ENCODE results near the gene RUSC1. TPM values are rescaled to one million over a fixed set of nuclear protein-coding genes. Genes with fewer than 3 reads are reported as not detected.

RUSC1 gene
- total RNA-seq, result 100 to 1,000 TPM in 1 of 2 donors, 10 to 100 TPM in 1; 68.4 to 113 TPM

DNA sequence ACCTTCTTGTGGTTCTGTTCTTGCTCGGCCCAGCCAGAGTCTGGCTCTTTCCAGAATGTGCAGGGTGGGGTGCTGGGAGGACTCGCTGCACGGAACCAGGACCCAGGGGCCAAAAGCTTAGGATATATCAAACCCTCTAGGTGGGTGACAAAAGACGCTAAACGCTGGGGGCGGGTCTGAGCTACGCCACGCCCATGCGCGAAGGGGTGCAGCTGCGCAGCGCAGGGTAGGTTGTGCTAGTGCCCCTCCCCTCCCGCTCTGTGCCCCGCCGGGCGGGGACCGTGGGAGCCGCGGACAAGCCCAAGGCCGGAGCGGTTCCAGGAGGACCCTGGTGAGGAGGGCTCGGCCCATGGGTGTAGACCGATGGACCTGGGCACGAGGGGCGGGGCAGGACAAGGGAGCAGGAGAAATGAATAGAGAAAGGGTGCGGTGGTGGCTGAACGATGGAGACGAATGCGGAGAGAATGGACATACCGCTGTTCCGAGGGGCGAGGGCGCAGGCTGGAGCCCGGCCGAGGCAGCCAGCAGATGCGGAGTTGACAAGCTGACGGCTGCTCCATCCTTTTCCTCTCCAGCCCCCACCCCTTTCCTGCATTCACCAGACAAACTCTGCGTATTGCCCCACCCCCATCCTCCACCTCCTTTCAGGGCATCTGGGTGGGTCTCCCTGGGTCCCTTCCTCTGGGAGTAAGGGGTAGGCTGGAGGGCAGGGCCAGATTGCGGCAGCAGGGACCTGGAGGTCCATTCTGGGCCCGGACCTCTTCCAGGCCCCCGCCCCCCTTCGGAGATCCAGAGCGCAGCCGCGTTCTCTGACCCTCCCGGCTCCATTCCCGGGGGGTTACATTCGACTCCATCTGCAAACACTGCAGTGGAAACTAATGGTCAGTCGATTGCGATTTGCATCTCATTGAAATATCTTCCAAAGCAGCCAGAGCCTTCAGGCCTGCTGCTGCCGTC, at the start of gene RUSC1:
TSS of gene RUSC1 (plus strand) at position 234 of the 957 bp plus-strand sequence. CDS start 880 bp downstream, outside the sequence.
- intact Hi-C loops (cut with DNase I), result loop anchor here (5.0 kb wide), 2 partner anchors 44 to 69 kb away; partner anchors contain the start of gene HCN3
- Histone ChIP-seq H3K4me1 (peaks cover 20% of the 10 kb centered on the region), H3K9ac (ENCODE audit: low read depth in 2 of 2, low read length in 2 of 2) (peak within 1 kb of the TSS; percentile 66 to 71)

GRCh38 chr1:155272466-155273342, 48.0 kb upstream of the RUSC1 start:
- no peak for DNase-seq
- Histone ChIP-seq H3K36me3 (peaks cover 16% of the 10 kb centered on the region), H3K9me3 (no peaks in the 10 kb centered on the region), H3K4me1 (no peaks in the 10 kb centered on the region), H3K9ac (ENCODE audit: low read depth in 2 of 2, low read length in 2 of 2) (peak overlapping the region; percentile 41 to 70), H3K27ac (peak overlapping the region; percentile 93), H3K27me3 (no peaks in the 10 kb centered on the region), H3K4me3 (peak overlapping the region; percentile 57)
- TF ChIP-seq, protein P1, sequence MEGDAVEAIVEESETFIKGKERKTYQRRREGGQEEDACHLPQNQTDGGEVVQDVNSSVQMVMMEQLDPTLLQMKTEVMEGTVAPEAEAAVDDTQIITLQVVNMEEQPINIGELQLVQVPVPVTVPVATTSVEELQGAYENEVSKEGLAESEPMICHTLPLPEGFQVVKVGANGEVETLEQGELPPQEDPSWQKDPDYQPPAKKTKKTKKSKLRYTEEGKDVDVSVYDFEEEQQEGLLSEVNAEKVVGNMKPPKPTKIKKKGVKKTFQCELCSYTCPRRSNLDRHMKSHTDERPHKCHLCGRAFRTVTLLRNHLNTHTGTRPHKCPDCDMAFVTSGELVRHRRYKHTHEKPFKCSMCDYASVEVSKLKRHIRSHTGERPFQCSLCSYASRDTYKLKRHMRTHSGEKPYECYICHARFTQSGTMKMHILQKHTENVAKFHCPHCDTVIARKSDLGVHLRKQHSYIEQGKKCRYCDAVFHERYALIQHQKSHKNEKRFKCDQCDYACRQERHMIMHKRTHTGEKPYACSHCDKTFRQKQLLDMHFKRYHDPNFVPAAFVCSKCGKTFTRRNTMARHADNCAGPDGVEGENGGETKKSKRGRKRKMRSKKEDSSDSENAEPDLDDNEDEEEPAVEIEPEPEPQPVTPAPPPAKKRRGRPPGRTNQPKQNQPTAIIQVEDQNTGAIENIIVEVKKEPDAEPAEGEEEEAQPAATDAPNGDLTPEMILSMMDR (IDR thresholded peaks at IDR 0.05), result no peak
- intact Hi-C loops (cut with DNase I), result no loop called here

More for the DNA sequence above, at the start of gene RUSC1:
- Histone ChIP-seq H3K27ac (peak within 1 kb of the TSS; percentile 96), H3K27me3 (no peaks in the 10 kb centered on the region), H3K9me3 (no peaks in the 10 kb centered on the region), H3K4me3 (peak within 1 kb of the TSS; percentile 83), H3K36me3 (no peaks in the 10 kb centered on the region)
- TF ChIP-seq, protein P1 (IDR thresholded peaks at IDR 0.05), result no peak
- DNase-seq, result peak; percentile 92

- Histone ChIP-seq H3K9ac (ENCODE audit: low read depth in 2 of 2, low read length in 2 of 2) (peak within 1 kb of the TSS; percentile 70 to 91), H3K4me1 (no peaks in the 10 kb centered on the region), H3K9me3 (no peaks in the 10 kb centered on the region), H3K27ac (peak within 1 kb of the TSS; percentile 93), H3K4me3 (peak within 1 kb of the TSS; percentile 57), H3K36me3 (peaks cover 8% of the 10 kb centered on the region), H3K27me3 (no peaks in the 10 kb centered on the region)
- intact Hi-C loops (cut with DNase I), result no loop called here
- TF ChIP-seq, protein P1 (IDR thresholded peaks at IDR 0.05), result no peak
- peak; percentile 97 for DNase-seq
These were observed 47.1 kb upstream of the RUSC1 start, which contains the start of gene CLK2 for GRCh38 chr1:155273343-155274245. Gene CLK2, minus strand, starts transcription at chr1:155273504. Its CDS starts 2,527 bp downstream, at chr1:155270977.

- DNase-seq, result peak; percentile 99
- TF ChIP-seq, protein P1 (IDR thresholded peaks at IDR 0.05), result peak; percentile 75
These were observed 43.4 kb upstream of the RUSC1 start, which contains the start of gene HCN3 for GRCh38 chr1:155277070-155277901. Gene HCN3, plus strand, starts transcription at chr1:155277463. Its CDS starts 128 bp downstream, at chr1:155277591.

More at GRCh38 chr1:155277070-155277901, 43.4 kb upstream of the RUSC1 start, which contains the start of gene HCN3:
- Histone ChIP-seq H3K9ac (ENCODE audit: low read depth in 2 of 2, low read length in 2 of 2) (peak within 1 kb of the TSS; percentile 70 to 77), H3K4me3 (peak within 1 kb of the TSS; percentile 81), H3K27ac (peak within 1 kb of the TSS; percentile 72), H3K36me3 (no peaks in the 10 kb centered on the region), H3K4me1 (no peaks in the 10 kb centered on the region), H3K27me3 (no peaks in the 10 kb centered on the region), H3K9me3 (no peaks in the 10 kb centered on the region)
- intact Hi-C loops (cut with DNase I), result loop anchor here (5.0 kb wide), 1 partner anchor 45 kb away; the partner anchor contains the start of gene RUSC1

All from colonic mucosa (tissue), 4 donors.